GM12878 (cell line): ENCODE results near the gene PLA2G4A. TPM values are rescaled to one million over a fixed set of nuclear protein-coding genes. Genes with fewer than 3 reads are reported as not detected.

Experiments used
- ATAC-seq: fragments of 200-7000 bp; cut with Tn5 transposase; 3 replicates; pipeline ENCODE4 v1.9.1; 2020; ENCODE audit warnings: mild to moderate bottlenecking, moderate library complexity
- BruUV-seq: library from RNA; stranded (reverse); fragments of 400-500 nt; replicated peaks from 2 replicates; lab custom pipeline; 2021; lab: Mats Ljungman, UMichigan
- CTCF ChIA-PET: fragments of 300-600 bp; sonication (Branson Sonifier 250); formaldehyde crosslinking; extraction: SDS; loops from one replicate; lab custom pipeline; 2021; ENCODE audit warnings: inconsistent platforms; lab: Yijun Ruan, JAX
- POLR2A ChIA-PET: fragments of 350-600 bp; formaldehyde crosslinking; extraction: SDS; loops from one replicate; lab custom pipeline; 2021; ENCODE audit warnings: inconsistent platforms; lab: Charles Lee
- RAD21 ChIA-PET: fragments of 300-600 bp; sonication (Branson Sonifier 250); formaldehyde crosslinking; loops from one replicate; lab custom pipeline; 2023; ENCODE audit warnings: antibody characterized with exemption; ENCODE audit not compliant: unreplicated experiment; lab: Charles Lee
- SMC1A ChIA-PET: fragments of 300-600 bp; sonication (Branson Sonifier 250); formaldehyde crosslinking; loops from one replicate; lab custom pipeline; 2023; ENCODE audit not compliant: unreplicated experiment, uncharacterized antibody; lab: Charles Lee
- DNase-seq: peaks from one replicate; pipeline ENCODE4 v3.0.0-alpha.2; 2011; ENCODE audit warnings: low read depth, low spot score
- FAIRE-seq: peaks from 3 replicates; lab custom pipeline; 2011; peaks lifted over from hg19 to GRCh38; lab: Jason Lieb, UNC
- H2AFZ ChIP-seq: 2 replicates; pipeline ENCODE4 v1.6.0; 2011; ENCODE audit warnings: low read depth, low read length, control low read depth; ENCODE audit not compliant: control insufficient read depth
- H3K27ac ChIP-seq: 2 replicates; pipeline ENCODE4 v1.5.1; 2011; ENCODE audit warnings: control low read depth; ENCODE audit not compliant: control insufficient read depth, insufficient read depth
- H3K27me3 ChIP-seq, 2 experiments: replicated peaks in 1 of 2; 2 replicates each; pipeline versions ENCODE4 v1.6.0 to v1.6.1; 2011; ENCODE audit warnings: low read length in 1 of 2; ENCODE audit not compliant: control insufficient read depth in 2 of 2, insufficient read depth in 2 of 2
- H3K36me3 ChIP-seq, 2 experiments: 2 replicates each; pipeline ENCODE4 v1.5.1; 2011; ENCODE audit warnings: low read length in 1 of 2; ENCODE audit not compliant: control insufficient read depth in 2 of 2, insufficient read depth in 2 of 2
- H3K4me1 ChIP-seq: 2 replicates; pipeline ENCODE4 v1.6.1; 2011; ENCODE audit warnings: mild to moderate bottlenecking, low read length, moderate library complexity, mixed read lengths; ENCODE audit not compliant: control insufficient read depth, insufficient read depth
- H3K4me2 ChIP-seq: 2 replicates; pipeline ENCODE4 v1.6.0; 2011; ENCODE audit warnings: control low read depth; ENCODE audit not compliant: control insufficient read depth, insufficient read depth
- H3K4me3 ChIP-seq: fragments of 200-600 bp; sonication (generic); 2 replicates; pipeline ENCODE4 v1.5.1; 2016
- H3K79me2 ChIP-seq: 2 replicates; pipeline ENCODE4 v1.6.0; 2011; ENCODE audit warnings: low read length; ENCODE audit not compliant: control insufficient read depth, insufficient read depth
- H3K9ac ChIP-seq: 2 replicates; pipeline ENCODE4 v1.8.0; 2011; ENCODE audit warnings: low read length, control low read depth, mixed read lengths; ENCODE audit not compliant: control insufficient read depth, insufficient read depth
- H3K9me3 ChIP-seq: replicated peaks from 3 replicates; pipeline ENCODE4 v1.5.1; 2011; ENCODE audit warnings: mild to moderate bottlenecking, low read length; ENCODE audit not compliant: control insufficient read depth, insufficient read depth
- H4K20me1 ChIP-seq: 2 replicates; pipeline ENCODE4 v1.6.0; 2011; ENCODE audit not compliant: control insufficient read depth, insufficient read depth
- ATF2 ChIP-seq: IDR thresholded peaks from 2 replicates; pipeline ENCODE4 v1.6.1; 2012; ENCODE audit warnings: low read length, inconsistent platforms
- BCLAF1 ChIP-seq: fragments of 450-650 bp; IDR thresholded peaks from 2 replicates; pipeline ENCODE4 v1.6.1; 2017; ENCODE audit warnings: antibody characterized with exemption, mild to moderate bottlenecking, moderate library complexity
- BMI1 ChIP-seq: fragments of 450-650 bp; IDR thresholded peaks from 2 replicates; pipeline ENCODE4 v1.6.1; 2016; ENCODE audit warnings: mild to moderate bottlenecking, moderate library complexity, borderline replicate concordance
- CHD1 ChIP-seq: IDR thresholded peaks from 2 replicates; pipeline ENCODE4 v1.6.1; 2012; ENCODE audit warnings: low read depth, low read length, improper control_type of control experiment
- EZH2 ChIP-seq: IDR thresholded peaks from 2 replicates; pipeline ENCODE4 v1.6.1; 2012; ENCODE audit warnings: low read depth, mild to moderate bottlenecking, control low read depth, inconsistent platforms, low read length, borderline replicate concordance; ENCODE audit not compliant: control insufficient read depth
- IKZF1 ChIP-seq: fragments of 450-650 bp; conservative IDR thresholded peaks from 2 replicates; pipeline ENCODE4 v1.6.1; 2017; ENCODE audit warnings: antibody characterized with exemption, mild to moderate bottlenecking
- JUNB ChIP-seq: IDR thresholded peaks from 2 replicates; pipeline ENCODE4 v1.6.1; 2016; ENCODE audit warnings: antibody characterized with exemption, mild to moderate bottlenecking
- NFYB ChIP-seq: IDR thresholded peaks from 2 replicates; pipeline ENCODE4 v1.6.1; 2011; ENCODE audit warnings: low read depth, mild to moderate bottlenecking, low read length, improper control_type of control experiment, moderate library complexity; ENCODE audit not compliant: insufficient read depth
- POLR2AphosphoS2 ChIP-seq: IDR thresholded peaks from 2 replicates; pipeline ENCODE4 v1.6.1; 2011; ENCODE audit warnings: low read depth, mild to moderate bottlenecking, low read length, improper control_type of control experiment, moderate library complexity
- REST ChIP-seq: IDR thresholded peaks from 2 replicates; pipeline ENCODE4 v1.6.1; 2012; ENCODE audit warnings: mild to moderate bottlenecking, low read depth, low read length
- RUNX3 ChIP-seq: IDR thresholded peaks from 2 replicates; pipeline ENCODE4 v1.6.1; 2012; ENCODE audit warnings: low read length, inconsistent platforms
- SIX5 ChIP-seq: IDR thresholded peaks from 2 replicates; pipeline ENCODE4 v1.6.1; 2011; ENCODE audit warnings: mild to moderate bottlenecking, low read depth, low read length, moderate library complexity; ENCODE audit not compliant: severe bottlenecking
- SRF ChIP-seq, 2 experiments: IDR thresholded peaks; 2 replicates each; pipeline ENCODE4 v1.6.1; 2011; ENCODE audit warnings: low read depth in 2 of 2, low read length in 2 of 2, mild to moderate bottlenecking in 1 of 2, moderate library complexity in 1 of 2
- STAT1 ChIP-seq: fragments of 450-650 bp; conservative IDR thresholded peaks from 2 replicates; pipeline ENCODE4 v1.6.1; 2014; ENCODE audit warnings: antibody characterized with exemption, mild to moderate bottlenecking
- ZNF622 ChIP-seq: fragments of 450-650 bp; IDR thresholded peaks from 2 replicates; pipeline ENCODE4 v1.6.1; 2017; ENCODE audit warnings: mild to moderate bottlenecking, inconsistent platforms
- ZZZ3 ChIP-seq: IDR thresholded peaks from 2 replicates; pipeline ENCODE4 v1.6.1; 2011; ENCODE audit warnings: low read depth; ENCODE audit not compliant: control insufficient read depth, insufficient read length
- in situ Hi-C: fragments of 300-500 bp; cut with MboI; formaldehyde crosslinking; loops from 9 replicates; pipeline ENCODE4 v1.14.3; 2018; ENCODE audit warnings: mixed read lengths
- intact Hi-C: fragments of 100-400 bp; cut with micrococcal nuclease; formaldehyde crosslinking; loops from one replicate; pipeline ENCODE4 v1.14.2; 2022; ENCODE audit not compliant: unreplicated experiment
- polyA plus RNA-seq, 11 experiments: library from polyadenylated mRNA; depleted of rRNA in 4 of 11; unstranded in 6 of 11; stranded (reverse) in 5 of 11; fragments of >200 nt; fragmentation: Nextera tagmentation in 4 of 11; fragmentation: Illumina TruSeq in 1 of 11; extraction: Ambion mirVana in 4 of 11; extraction: Trizol in 1 of 11; gene quantifications; 1 replicate in 1 of 11; 2 replicates in 10 of 11; pipeline versions ENCODE4 v1.2.1 to v1.2.3, GENCODE V29; 2011 to 2016; ENCODE audit warnings: inconsistent platforms in 2 of 11, missing spikeins in 2 of 11, low read depth in 1 of 11
- total RNA-seq, 4 experiments: library from RNA; depleted of rRNA in 3 of 4; stranded (reverse); fragments of >200 nt in 3 of 4; fragmentation: Illumina TruSeq in 1 of 4; extraction: Trizol in 1 of 4; gene quantifications; 2 replicates each; pipeline versions ENCODE4 v1.2.1 to v1.2.3, GENCODE V29; 2013 to 2021

Gene PLA2G4A
- total and polyA plus RNA-seq, 10 of the 15 experiments (the other 5 are each of a cell fraction or from before 2014, with no cell fraction given) = 0.70 to 3.3 (median 1.5) TPM; not detected in 1

GRCh38 chr1:186900539-186901237 is 71.9 kb downstream of the PLA2G4A start (continued):
- TF ChIP-seq CHD1 (no peak), BCLAF1 (no peak)

- Histone ChIP-seq H3K79me2 (no peaks in the 10 kb centered on the region), H3K4me2 (no peak overlapping the region), H3K4me3 (no peak overlapping the region), H2AFZ (no peak overlapping the region), H3K27ac (no peak overlapping the region), H3K27me3 (no peaks in the 10 kb centered on the region), H3K4me1 (peaks cover 8% of the 10 kb centered on the region), H3K36me3 (no peaks in the 10 kb centered on the region), H4K20me1 (no peaks in the 10 kb centered on the region), H3K9ac (no peak overlapping the region), H3K9me3 (no peaks in the 10 kb centered on the region)
- in situ Hi-C loops = no loop called here
- ChIA-PET POLR2A (interaction anchor here (0.5 kb wide), 1 partner anchor 24 kb away, joined by 4 read pairs; no protein-coding TSS in a partner anchor), SMC1A (no interaction called here), RAD21 (no interaction called here), CTCF (no interaction called here)
- no TSS peak for BruUV-seq
- ATAC-seq (no peak), DNase-seq (no peak), FAIRE-seq (no peak)
- intact Hi-C loops = no loop called here
- TF ChIP-seq POLR2AphosphoS2 (no peak), SRF (IDR thresholded peaks at IDR 0.05; ENCODE audit: low read depth in 2 of 2, low read length in 2 of 2) (no peak), IKZF1 (no peak), EZH2 (no peak), ZNF622 (no peak), JUNB (no peak), REST (no peak), ZZZ3 (no peak), NFYB (no peak), RUNX3 (no peak), ATF2 (no peak), BMI1 (no peak), SIX5 (no peak), STAT1 (no peak)
Observed at GRCh38 chr1:186901631-186902030, 72.9 kb downstream of the PLA2G4A start.
